ENCODE measurements around the gene BNC2. TPM values are rescaled to one million over a fixed set of nuclear protein-coding genes. Genes with fewer than 3 reads are reported as not detected.

The BNC2 gene
- total RNA-seq, 2 experiments from 2014 or later: not detected

GRCh38 chr9:16612627-16613026 lies 257.8 kb downstream of the BNC2 start:
- Histone ChIP-seq H3K9me2 (ENCODE audit: insufficient read depth, low read length) (no peaks in the 10 kb centered on the region), H3K27ac (ENCODE audit: low read depth, low read length, poor library complexity, severe bottlenecking) (no peak overlapping the region), H3K4me1 (ENCODE audit: insufficient read depth, low read length, poor library complexity, severe bottlenecking) (no peaks in the 10 kb centered on the region), H3K4me3 (ENCODE audit: low read depth, low read length, poor library complexity, severe bottlenecking) (no peak overlapping the region), H3K79me2 (ENCODE audit: insufficient read depth, low read depth, low read length) (no peaks in the 10 kb centered on the region), H2AFZ (ENCODE audit: low read length) (no peak overlapping the region), H3K4me2 (ENCODE audit: low read length) (no peak overlapping the region), H3K9me3 (ENCODE audit: low read length) (no peaks in the 10 kb centered on the region), H3K36me3 (ENCODE audit: insufficient read depth, low read length) (no peaks in the 10 kb centered on the region), H4K20me1 (ENCODE audit: insufficient read depth, low read length) (no peaks in the 10 kb centered on the region)
- no peak for TF ChIP-seq CTCF (conservative IDR thresholded peaks at IDR 0.05; ENCODE audit: low read length)
- no peak for TF ChIP-seq EZH2phosphoT487 (IDR thresholded peaks at IDR 0.05; ENCODE audit: borderline replicate concordance, low read depth, low read length)
- intact Hi-C loops (cut with micrococcal nuclease; ENCODE audit: unreplicated experiment): no loop called here
- ChIA-PET POLR2A (no interaction called here), CTCF (ENCODE audit: unreplicated experiment) (no interaction called here)
- BruUV-seq (replicated peaks): no TSS peak
- no peak for DNase-seq (ENCODE audit: low spot score)

GRCh38 chr9:16611983-16612382 lies 258.5 kb downstream of the BNC2 start:
- POLR2A ChIA-PET: no interaction called here
- H3K79me2 ChIP-seq (ENCODE audit: insufficient read depth, low read depth, low read length): no peaks in the 10 kb centered on the region
- H3K9me2 ChIP-seq (ENCODE audit: insufficient read depth, low read length): no peaks in the 10 kb centered on the region
- intact Hi-C loops (cut with micrococcal nuclease; ENCODE audit: unreplicated experiment): no loop called here
- no peak overlapping the region for H2AFZ ChIP-seq (ENCODE audit: low read length)
- TF ChIP-seq CTCF (conservative IDR thresholded peaks at IDR 0.05; ENCODE audit: low read length) (no peak), EZH2phosphoT487 (IDR thresholded peaks at IDR 0.05; ENCODE audit: borderline replicate concordance, low read depth, low read length) (no peak)
- H3K27ac ChIP-seq (ENCODE audit: low read depth, low read length, poor library complexity, severe bottlenecking): no peak overlapping the region
- no TSS peak for BruUV-seq (replicated peaks)
- no peaks in the 10 kb centered on the region for H4K20me1 ChIP-seq (ENCODE audit: insufficient read depth, low read length)
- no peaks in the 10 kb centered on the region for H3K9me3 ChIP-seq (ENCODE audit: low read length)
- H3K4me1 ChIP-seq (ENCODE audit: insufficient read depth, low read length, poor library complexity, severe bottlenecking): no peaks in the 10 kb centered on the region
- no peak overlapping the region for H3K4me2 ChIP-seq (ENCODE audit: low read length)
- H3K36me3 ChIP-seq (ENCODE audit: insufficient read depth, low read length): no peaks in the 10 kb centered on the region
- H3K4me3 ChIP-seq (ENCODE audit: low read depth, low read length, poor library complexity, severe bottlenecking): no peak overlapping the region
- DNase-seq (ENCODE audit: low spot score): no peak
- CTCF ChIA-PET (ENCODE audit: unreplicated experiment): no interaction called here

- DNase-seq (ENCODE audit: low spot score): no peak
- Histone ChIP-seq H2AFZ (ENCODE audit: low read length) (no peak overlapping the region), H3K4me3 (ENCODE audit: low read depth, low read length, poor library complexity, severe bottlenecking) (no peak overlapping the region), H3K27ac (ENCODE audit: low read depth, low read length, poor library complexity, severe bottlenecking) (no peak overlapping the region), H3K9me2 (ENCODE audit: insufficient read depth, low read length) (no peaks in the 10 kb centered on the region), H3K4me2 (ENCODE audit: low read length) (no peak overlapping the region), H3K4me1 (ENCODE audit: insufficient read depth, low read length, poor library complexity, severe bottlenecking) (no peaks in the 10 kb centered on the region), H4K20me1 (ENCODE audit: insufficient read depth, low read length) (no peaks in the 10 kb centered on the region), H3K9me3 (ENCODE audit: low read length) (no peaks in the 10 kb centered on the region), H3K79me2 (ENCODE audit: insufficient read depth, low read depth, low read length) (no peaks in the 10 kb centered on the region), H3K36me3 (ENCODE audit: insufficient read depth, low read length) (no peaks in the 10 kb centered on the region)
- TF ChIP-seq CTCF (conservative IDR thresholded peaks at IDR 0.05; ENCODE audit: low read length) (no peak), EZH2phosphoT487 (IDR thresholded peaks at IDR 0.05; ENCODE audit: borderline replicate concordance, low read depth, low read length) (no peak)
- intact Hi-C loops (cut with micrococcal nuclease; ENCODE audit: unreplicated experiment): no loop called here
- BruUV-seq (replicated peaks): no TSS peak
- ChIA-PET POLR2A (no interaction called here), CTCF (ENCODE audit: unreplicated experiment) (no interaction called here)
These were observed 259.5 kb downstream of the BNC2 start for GRCh38 chr9:16611001-16611400.

Measured in OCI-LY7 (cell line).